NOMO-1 (cell line): ENCODE data around the gene THSD4.
"Not testable (repeated sequence)": the region's sequence is repeated elsewhere in the genome, so short reads cannot be mapped to it uniquely, and the experiment has no call there.

Source experiments
- DNase-seq, 2 experiments: peaks; one replicate each; lab custom pipeline; 2025; ENCODE audit not compliant: unreplicated experiment in 2 of 2; lab: John Stamatoyannopoulos, UW

THSD4 gene

GRCh38 chr15:71180986-71181853, 65.9 kb downstream of the THSD4 start:
- DNase-seq: no peak

- no peak for DNase-seq
These were observed 67.3 kb downstream of the THSD4 start for GRCh38 chr15:71182522-71182921.

GRCh38 chr15:71183063-71183462, 67.8 kb downstream of the THSD4 start:
- no peak for DNase-seq

GRCh38 chr15:71185706-71186105, 70.4 kb downstream of the THSD4 start:
- no peak for DNase-seq

GRCh38 chr15:71186267-71186666, 71.0 kb downstream of the THSD4 start:
- DNase-seq: no peak

GRCh38 chr15:71187078-71187477, 71.8 kb downstream of the THSD4 start:
- no peak for DNase-seq

- DNase-seq: no peak
These were observed 72.3 kb downstream of the THSD4 start for GRCh38 chr15:71187526-71187925.

GRCh38 chr15:71189718-71190117, 74.4 kb downstream of the THSD4 start:
- no peak for DNase-seq

- DNase-seq: no peak
These were observed 76.0 kb downstream of the THSD4 start for GRCh38 chr15:71191296-71191695.

- DNase-seq: no peak
These were observed 77.5 kb downstream of the THSD4 start for GRCh38 chr15:71192816-71193215.

GRCh38 chr15:71194286-71194685, 79.0 kb downstream of the THSD4 start:
- DNase-seq: no peak

- DNase-seq: no peak
These were observed 80.0 kb downstream of the THSD4 start for GRCh38 chr15:71195242-71195641.

GRCh38 chr15:71197620-71198019, 82.3 kb downstream of the THSD4 start:
- DNase-seq: no peak

- DNase-seq: no peak
These were observed 83.6 kb downstream of the THSD4 start for GRCh38 chr15:71198846-71199245.

- no peak for DNase-seq
These were observed 84.4 kb downstream of the THSD4 start for GRCh38 chr15:71199384-71200351.

- no peak for DNase-seq
These were observed 86.2 kb downstream of the THSD4 start for GRCh38 chr15:71201477-71201876.

GRCh38 chr15:71202712-71203111, 87.4 kb downstream of the THSD4 start:
- no peak for DNase-seq

GRCh38 chr15:71203586-71204474, 88.6 kb downstream of the THSD4 start:
- no peak for DNase-seq

- DNase-seq: no peak
These were observed 91.9 kb downstream of the THSD4 start for GRCh38 chr15:71207141-71207540.

GRCh38 chr15:71212146-71212545, 96.9 kb downstream of the THSD4 start:
- no peak for DNase-seq

- DNase-seq: not testable (repeated sequence)
These were observed 98.7 kb downstream of the THSD4 start for GRCh38 chr15:71213943-71214342.
